C4-2B (cell line): ENCODE results near the gene XPR1.

Source experiments
- CTCF ChIP-seq: fragments of 450-650 bp; conservative IDR thresholded peaks from 2 replicates; pipeline ENCODE4 v1.5.1; 2017; ENCODE audit warnings: mild to moderate bottlenecking
- ZFX ChIP-seq: fragments of 450-650 bp; IDR thresholded peaks from 2 replicates; pipeline ENCODE4 v1.6.1; 2017

- TF ChIP-seq CTCF (no peak), ZFX (no peak)
Measured at GRCh38 chr1:180644526-180645192, 12.8 kb downstream of the XPR1 start.
